Erythroblast (primary cell): Measurements from ENCODE around the gene ZNG1B.
"Not testable (repeated sequence)": the region's sequence is repeated elsewhere in the genome, so short reads cannot be mapped to it uniquely, and the experiment has no call there.

Source experiments
- GATA1 ChIP-seq: IDR thresholded peaks from 2 replicates; pipeline ENCODE4 v1.6.1; 2011; ENCODE audit warnings: low read depth, mild to moderate bottlenecking, control low read depth, low read length, moderate library complexity
- POLR2A ChIP-seq: IDR thresholded peaks from 2 replicates; pipeline ENCODE4 v1.6.1; 2011; ENCODE audit warnings: mild to moderate bottlenecking, low read length

GRCh38 chr2:113504081-113504480 lies 66.6 kb downstream of the ZNG1B start:
- not testable (repeated sequence) for TF ChIP-seq POLR2A, GATA1
